ENCODE data around the gene OR1F1. TPM values are rescaled to one million over a fixed set of nuclear protein-coding genes. Genes with fewer than 3 reads are reported as not detected.
"Not testable (repeated sequence)": the region's sequence is repeated elsewhere in the genome, so short reads cannot be mapped to it uniquely, and the experiment has no call there.

The OR1F1 gene
- polyA plus RNA-seq, 1 experiment: 0.64 TPM

DNA sequence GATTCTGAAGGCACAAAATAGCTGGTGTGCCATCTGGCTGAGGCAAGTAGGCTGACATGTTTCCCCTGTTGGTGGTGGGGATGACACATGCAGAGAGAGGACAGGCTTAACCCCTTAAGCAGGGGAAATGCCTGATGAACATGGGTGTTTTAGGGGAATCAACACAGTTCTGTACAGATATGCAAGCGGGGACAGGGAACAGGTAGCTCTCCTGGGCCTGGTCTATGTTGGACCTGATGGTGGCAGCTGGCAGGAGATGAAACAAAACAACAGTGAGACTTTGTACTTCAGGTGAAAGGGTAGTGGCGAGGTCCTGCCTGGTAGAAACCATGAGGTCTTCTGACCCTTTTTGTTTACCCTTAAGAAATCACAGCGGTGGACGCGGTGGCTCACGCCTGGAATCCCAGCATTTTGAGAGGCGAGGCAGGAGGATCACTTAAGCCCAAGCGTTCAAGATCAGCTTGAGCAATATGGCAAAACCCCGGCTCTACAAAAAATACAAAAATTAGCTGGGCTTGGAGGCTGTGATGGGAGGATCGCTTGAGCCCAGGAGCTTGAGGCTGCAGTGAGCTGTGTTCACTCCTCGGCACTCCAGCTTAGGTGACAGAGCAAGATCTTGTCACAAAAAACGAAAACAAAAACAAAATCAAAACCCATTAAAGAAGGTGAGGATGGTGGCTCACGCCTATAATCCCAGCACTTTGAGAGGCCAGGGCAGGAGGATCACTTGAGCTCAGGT lies 10.5 kb downstream of the OR1F1 start:
- H3K4me3 ChIP-seq (ENCODE audit: low read depth, low read length): no peak overlapping the region
- no peaks in the 10 kb centered on the region for H3K36me3 ChIP-seq (ENCODE audit: control insufficient read depth, insufficient read depth, low read length)
- no peak for DNase-seq (ENCODE audit: low read depth)
- CTCF ChIA-PET: no interaction called here
- POLR2A ChIA-PET: no interaction called here
- TF ChIP-seq, protein P1, sequence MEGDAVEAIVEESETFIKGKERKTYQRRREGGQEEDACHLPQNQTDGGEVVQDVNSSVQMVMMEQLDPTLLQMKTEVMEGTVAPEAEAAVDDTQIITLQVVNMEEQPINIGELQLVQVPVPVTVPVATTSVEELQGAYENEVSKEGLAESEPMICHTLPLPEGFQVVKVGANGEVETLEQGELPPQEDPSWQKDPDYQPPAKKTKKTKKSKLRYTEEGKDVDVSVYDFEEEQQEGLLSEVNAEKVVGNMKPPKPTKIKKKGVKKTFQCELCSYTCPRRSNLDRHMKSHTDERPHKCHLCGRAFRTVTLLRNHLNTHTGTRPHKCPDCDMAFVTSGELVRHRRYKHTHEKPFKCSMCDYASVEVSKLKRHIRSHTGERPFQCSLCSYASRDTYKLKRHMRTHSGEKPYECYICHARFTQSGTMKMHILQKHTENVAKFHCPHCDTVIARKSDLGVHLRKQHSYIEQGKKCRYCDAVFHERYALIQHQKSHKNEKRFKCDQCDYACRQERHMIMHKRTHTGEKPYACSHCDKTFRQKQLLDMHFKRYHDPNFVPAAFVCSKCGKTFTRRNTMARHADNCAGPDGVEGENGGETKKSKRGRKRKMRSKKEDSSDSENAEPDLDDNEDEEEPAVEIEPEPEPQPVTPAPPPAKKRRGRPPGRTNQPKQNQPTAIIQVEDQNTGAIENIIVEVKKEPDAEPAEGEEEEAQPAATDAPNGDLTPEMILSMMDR (IDR thresholded peaks at IDR 0.05; ENCODE audit: insufficient read depth, low read depth, low read length): no peak
- peaks cover 2% of the 10 kb centered on the region for H3K27me3 ChIP-seq (ENCODE audit: control insufficient read depth, insufficient read depth, low read length)

DNA sequence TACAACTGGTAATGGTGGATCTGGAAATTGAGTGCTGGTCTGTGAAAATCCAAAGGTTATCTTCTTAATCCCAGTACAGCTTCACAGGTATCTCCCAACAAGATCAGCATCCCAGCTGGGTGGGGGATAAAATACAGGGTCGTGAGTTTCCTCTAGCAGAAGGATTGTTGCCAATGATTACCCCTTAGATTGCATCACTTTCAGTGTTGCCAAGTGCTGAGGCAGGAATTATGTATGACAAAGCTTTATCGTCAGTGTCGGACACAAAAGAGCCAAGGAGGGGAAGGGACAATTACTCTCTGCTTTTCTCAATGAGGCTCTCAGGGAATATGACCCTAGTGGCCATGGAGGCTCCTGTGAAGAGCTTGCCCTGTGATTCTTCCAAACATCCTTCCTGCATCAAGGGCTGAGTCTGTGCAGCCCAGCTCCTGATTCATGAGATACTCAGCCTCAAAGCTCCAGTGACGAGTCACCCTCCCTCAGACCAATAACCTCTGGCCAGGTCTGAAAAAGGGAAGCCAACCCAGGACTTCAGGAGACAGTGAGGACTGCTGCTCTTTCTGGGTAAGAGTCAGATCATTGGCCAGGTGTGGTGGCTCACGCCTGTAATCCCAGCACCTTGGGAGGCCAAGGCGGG lies 15.0 kb downstream of the OR1F1 start:
- TF ChIP-seq, protein P1 (IDR thresholded peaks at IDR 0.05; ENCODE audit: insufficient read depth, low read depth, low read length): no peak
- ChIA-PET POLR2A (no interaction called here), CTCF (interaction anchor here (0.9 to 1.2 kb wide), 2 partner anchors 9 to 64 kb away, joined by 3 read pairs; no protein-coding TSS in a partner anchor)
- Histone ChIP-seq H3K4me3 (ENCODE audit: low read depth, low read length) (no peak overlapping the region), H3K36me3 (ENCODE audit: control insufficient read depth, insufficient read depth, low read length) (no peaks in the 10 kb centered on the region), H3K27me3 (ENCODE audit: control insufficient read depth, insufficient read depth, low read length) (peaks cover 2% of the 10 kb centered on the region)
- no peak for DNase-seq (ENCODE audit: low read depth)

DNA sequence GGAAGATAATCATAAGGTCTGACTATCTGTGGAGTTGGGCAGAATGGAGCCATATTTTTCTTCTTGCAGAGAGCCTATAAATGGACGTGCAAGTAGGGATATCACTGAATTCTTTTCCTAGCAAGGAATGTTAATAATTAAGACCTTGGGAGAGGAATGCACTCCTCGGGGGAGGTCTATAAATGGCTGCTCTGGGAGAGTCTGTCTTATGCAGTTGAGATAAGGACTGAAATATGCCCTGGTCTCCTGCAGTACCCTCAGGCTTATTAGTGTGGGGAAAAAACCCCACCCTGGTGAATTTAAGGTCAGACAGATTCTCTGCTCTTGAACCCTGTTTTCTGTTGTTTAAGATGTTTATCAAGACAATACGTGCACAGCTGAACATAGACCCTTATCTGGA lies 17.9 kb downstream of the OR1F1 start:
- H3K36me3 ChIP-seq (ENCODE audit: control insufficient read depth, insufficient read depth, low read length); H3K4me3 ChIP-seq (ENCODE audit: low read depth, low read length); CTCF ChIA-PET; H3K27me3 ChIP-seq (ENCODE audit: control insufficient read depth, insufficient read depth, low read length); DNase-seq (ENCODE audit: low read depth); POLR2A ChIA-PET: not testable (repeated sequence)

DNA sequence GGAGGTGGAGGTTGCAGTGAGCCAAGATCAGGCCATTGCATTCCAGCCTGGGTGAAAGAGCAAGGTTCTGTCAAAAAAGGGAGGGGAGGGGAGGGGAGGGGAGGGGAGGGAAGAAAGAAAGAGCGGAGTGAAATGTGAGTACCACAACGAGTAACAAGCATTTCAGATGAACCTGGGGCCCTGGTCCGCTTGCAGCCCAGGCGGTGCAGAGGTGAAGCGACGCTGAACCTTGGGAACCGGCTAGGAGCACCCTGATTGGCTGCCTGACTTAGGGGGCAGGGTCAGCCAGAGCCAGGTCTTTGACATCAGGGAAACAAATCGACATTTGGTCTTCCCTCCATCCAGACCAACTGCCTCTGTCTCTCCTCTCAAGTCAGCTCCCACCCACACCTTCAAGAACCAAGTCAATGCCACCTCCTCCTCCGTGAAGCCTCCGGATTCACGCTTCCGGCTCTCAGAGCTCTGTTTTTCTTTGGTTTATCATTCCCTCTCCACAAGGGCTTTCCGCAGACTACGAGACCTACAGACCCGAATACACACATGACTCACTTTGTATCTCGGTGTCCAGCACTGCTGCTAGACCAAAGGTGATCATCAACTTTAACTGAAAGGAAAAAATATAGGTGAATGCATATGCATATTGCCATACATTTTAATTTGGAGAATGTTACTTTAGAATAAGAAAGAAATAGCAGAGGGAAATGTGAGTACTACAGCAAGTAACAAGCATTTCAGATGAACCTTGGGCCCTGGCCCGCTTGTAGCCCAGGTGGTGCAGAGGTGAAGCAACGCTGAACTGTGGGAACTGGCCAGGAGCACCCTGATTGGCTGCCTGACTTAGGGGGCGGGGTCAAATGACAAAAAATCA lies 19.3 kb downstream of the OR1F1 start:
- H3K4me3 ChIP-seq (ENCODE audit: low read depth, low read length): no peak overlapping the region
- ChIA-PET CTCF (no interaction called here), POLR2A (no interaction called here)
- H3K36me3 ChIP-seq (ENCODE audit: control insufficient read depth, insufficient read depth, low read length): no peaks in the 10 kb centered on the region
- H3K27me3 ChIP-seq (ENCODE audit: control insufficient read depth, insufficient read depth, low read length): no peaks in the 10 kb centered on the region; the same call in 1 of the 2 replicates
- DNase-seq (ENCODE audit: low read depth): no peak
- TF ChIP-seq, protein P1 (IDR thresholded peaks at IDR 0.05; ENCODE audit: insufficient read depth, low read depth, low read length): no peak

DNA sequence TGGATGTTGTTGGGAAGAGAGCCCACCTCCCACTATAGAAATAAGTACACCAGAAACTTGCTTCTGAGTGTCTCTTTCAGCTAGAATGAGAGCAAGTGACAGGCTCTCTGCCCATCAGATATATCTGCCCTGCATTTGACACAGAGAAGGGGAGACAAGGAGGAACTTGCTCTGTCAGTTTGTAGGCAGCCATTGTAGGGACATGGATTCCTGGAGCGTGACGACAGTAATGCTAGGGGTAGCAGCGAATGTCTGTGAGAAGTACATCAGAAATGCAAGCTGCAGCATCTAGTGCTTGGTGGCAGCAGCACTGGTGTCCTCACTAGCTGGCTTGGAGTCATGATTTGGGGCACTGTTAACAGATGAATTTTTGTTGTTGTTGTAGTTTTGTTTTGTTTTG lies 24.0 kb downstream of the OR1F1 start:
- TF ChIP-seq, protein P1 (IDR thresholded peaks at IDR 0.05; ENCODE audit: insufficient read depth, low read depth, low read length): no peak
- no peak for DNase-seq (ENCODE audit: low read depth)
- CTCF ChIA-PET: interaction anchor here (1.2 kb wide), 1 partner anchor 10 kb away, joined by 3 read pairs; no protein-coding TSS in a partner anchor
- Histone ChIP-seq H3K4me3 (ENCODE audit: low read depth, low read length) (no peak overlapping the region), H3K36me3 (ENCODE audit: control insufficient read depth, insufficient read depth, low read length) (no peaks in the 10 kb centered on the region), H3K27me3 (ENCODE audit: control insufficient read depth, insufficient read depth, low read length) (no peaks in the 10 kb centered on the region)
- POLR2A ChIA-PET: no interaction called here

Measured in BJ (cell line).